Keratinocyte (primary cell): ENCODE results near the gene NSUN4. TPM values are rescaled to one million over a fixed set of nuclear protein-coding genes. Genes with fewer than 3 reads are reported as not detected.

Experiments used
- DNase-seq: peaks from one replicate; pipeline ENCODE4 v3.0.0-alpha.2; 2011; ENCODE audit warnings: low read depth, missing footprints, low spot score
- FAIRE-seq: peaks from 2 replicates; lab custom pipeline; 2011; peaks lifted over from hg19 to GRCh38; lab: Jason Lieb, UNC
- H2AFZ ChIP-seq: 2 replicates; pipeline ENCODE4 v1.6.0; 2012; ENCODE audit warnings: low read length, control low read depth, inconsistent platforms; ENCODE audit not compliant: control insufficient read depth
- H3K27ac ChIP-seq: 2 replicates; pipeline ENCODE4 v1.5.1; 2011; ENCODE audit warnings: low read length; ENCODE audit not compliant: control insufficient read depth, insufficient read depth
- H3K27me3 ChIP-seq: 3 replicates; pipeline ENCODE4 v1.6.0; 2011; ENCODE audit warnings: low read length; ENCODE audit not compliant: control insufficient read depth, insufficient read depth; ENCODE audit errors: extremely low read depth
- H3K36me3 ChIP-seq, 2 experiments: 2 replicates in 1 of 2; 3 replicates in 1 of 2; pipeline ENCODE4 v1.5.1; 2011; ENCODE audit warnings: low read length in 2 of 2, mild to moderate bottlenecking in 1 of 2; ENCODE audit not compliant: control insufficient read depth in 2 of 2, insufficient read depth in 2 of 2; ENCODE audit errors: extremely low read depth in 1 of 2
- H3K4me1 ChIP-seq: 3 replicates; pipeline ENCODE4 v1.5.1; 2011; ENCODE audit warnings: low read length; ENCODE audit not compliant: control insufficient read depth, insufficient read depth; ENCODE audit errors: extremely low read depth
- H3K4me2 ChIP-seq: 3 replicates; pipeline ENCODE4 v1.6.0; 2011; ENCODE audit warnings: low read depth, low read length; ENCODE audit not compliant: control insufficient read depth, insufficient read depth; ENCODE audit errors: extremely low read depth
- H3K4me3 ChIP-seq, 3 experiments: fragments of 200-600 bp in 1 of 3; sonication (generic) in 1 of 3; 2 replicates in 2 of 3; 3 replicates in 1 of 3; pipeline ENCODE4 v1.5.1; 2011 to 2016; ENCODE audit warnings: low read length in 3 of 3, mild to moderate bottlenecking in 3 of 3, control low read depth in 2 of 3, inconsistent platforms in 1 of 3, low read depth in 1 of 3, mixed read lengths in 1 of 3, mixed run types in 1 of 3, moderate library complexity in 1 of 3; ENCODE audit not compliant: control insufficient read depth in 2 of 3, insufficient read depth in 2 of 3; ENCODE audit errors: extremely low read depth in 1 of 3
- H3K79me2 ChIP-seq: 2 replicates; pipeline ENCODE4 v1.6.0; 2012; ENCODE audit warnings: low read length; ENCODE audit not compliant: control insufficient read depth, insufficient read depth
- H3K9ac ChIP-seq: 3 replicates; pipeline ENCODE4 v1.6.0; 2011; ENCODE audit warnings: low read length; ENCODE audit not compliant: control insufficient read depth, insufficient read depth; ENCODE audit errors: extremely low read depth
- H3K9me1 ChIP-seq: 3 replicates; pipeline ENCODE4 v1.6.0; 2011; ENCODE audit warnings: low read length; ENCODE audit not compliant: control insufficient read depth, insufficient read depth; ENCODE audit errors: extremely low read depth
- H3K9me3 ChIP-seq: 2 replicates; pipeline ENCODE4 v1.5.1; 2012; ENCODE audit warnings: low read depth, low read length; ENCODE audit not compliant: control insufficient read depth
- H4K20me1 ChIP-seq: 3 replicates; pipeline ENCODE4 v1.6.0; 2011; ENCODE audit warnings: low read length; ENCODE audit not compliant: control insufficient read depth, insufficient read depth; ENCODE audit errors: extremely low read depth
- EZH2 ChIP-seq: IDR thresholded peaks from one replicate; pipeline ENCODE4 v1.6.1; 2012; ENCODE audit warnings: inconsistent platforms, mild to moderate bottlenecking, low read length, moderate library complexity
- dilution Hi-C: fragments of 300-500 bp; cut with MboI; formaldehyde crosslinking; loops from one replicate; pipeline ENCODE4 v1.7.0; 2020; ENCODE audit warnings: low sequenced_read_pairs; ENCODE audit not compliant: extremely low pct_ligation_motif_present
- polyA plus RNA-seq, 5 experiments: library from polyadenylated mRNA; depleted of rRNA in 3 of 5; stranded (reverse) in 3 of 5; stranded (forward) in 1 of 5; unstranded in 1 of 5; fragments of >200 nt; gene quantifications; 1 replicate in 1 of 5; 2 replicates in 3 of 5; 3 replicates in 1 of 5; pipeline versions ENCODE4 v1.2.1 to v1.2.3, GENCODE V29; 2011 to 2012; ENCODE audit warnings: missing spikeins in 2 of 5, low read depth in 1 of 5, low replicate concordance in 1 of 5
- TF ChIP-seq, protein P1 (sequence below), 3 experiments: IDR thresholded peaks in 1 of 3; conservative IDR thresholded peaks in 1 of 3; optimal IDR thresholded peaks in 1 of 3; 2 replicates in 2 of 3; 3 replicates in 1 of 3; pipeline versions ENCODE3 to v1.5.1; 2011; ENCODE audit warnings: low read length in 3 of 3, mild to moderate bottlenecking in 3 of 3, moderate library complexity in 2 of 3, control low read depth in 1 of 3, inconsistent platforms in 1 of 3; ENCODE audit not compliant: insufficient read depth in 2 of 3; ENCODE audit errors: extremely low read depth in 1 of 3

Gene NSUN4
- polyA plus RNA-seq, 1 donor (not counting 4 experiments of a cell fraction or from before 2014, with no cell fraction given) = 26.3 TPM

DNA sequence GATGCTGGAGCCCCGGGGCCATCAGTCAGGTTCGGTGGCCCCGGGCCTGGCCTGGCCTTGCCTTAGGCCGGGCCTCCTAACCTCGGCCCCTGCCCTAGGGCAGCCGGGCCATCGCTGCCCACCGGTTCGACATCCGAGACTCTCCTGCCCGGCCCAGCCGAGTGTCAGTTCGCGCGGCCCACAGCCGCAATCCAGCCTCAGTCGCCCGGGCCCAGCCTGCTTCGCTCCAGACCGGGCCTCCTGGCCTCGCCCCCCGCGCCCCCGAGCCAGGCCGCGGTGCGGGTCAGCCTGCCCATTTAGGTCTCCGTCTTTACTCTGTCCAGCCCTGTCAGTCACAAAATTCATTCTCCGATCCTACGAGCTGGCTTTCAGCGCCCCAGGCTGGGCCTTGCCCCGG, 38.0 kb upstream of the NSUN4 start:
- TF ChIP-seq, protein P1, sequence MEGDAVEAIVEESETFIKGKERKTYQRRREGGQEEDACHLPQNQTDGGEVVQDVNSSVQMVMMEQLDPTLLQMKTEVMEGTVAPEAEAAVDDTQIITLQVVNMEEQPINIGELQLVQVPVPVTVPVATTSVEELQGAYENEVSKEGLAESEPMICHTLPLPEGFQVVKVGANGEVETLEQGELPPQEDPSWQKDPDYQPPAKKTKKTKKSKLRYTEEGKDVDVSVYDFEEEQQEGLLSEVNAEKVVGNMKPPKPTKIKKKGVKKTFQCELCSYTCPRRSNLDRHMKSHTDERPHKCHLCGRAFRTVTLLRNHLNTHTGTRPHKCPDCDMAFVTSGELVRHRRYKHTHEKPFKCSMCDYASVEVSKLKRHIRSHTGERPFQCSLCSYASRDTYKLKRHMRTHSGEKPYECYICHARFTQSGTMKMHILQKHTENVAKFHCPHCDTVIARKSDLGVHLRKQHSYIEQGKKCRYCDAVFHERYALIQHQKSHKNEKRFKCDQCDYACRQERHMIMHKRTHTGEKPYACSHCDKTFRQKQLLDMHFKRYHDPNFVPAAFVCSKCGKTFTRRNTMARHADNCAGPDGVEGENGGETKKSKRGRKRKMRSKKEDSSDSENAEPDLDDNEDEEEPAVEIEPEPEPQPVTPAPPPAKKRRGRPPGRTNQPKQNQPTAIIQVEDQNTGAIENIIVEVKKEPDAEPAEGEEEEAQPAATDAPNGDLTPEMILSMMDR (optimal IDR thresholded peaks at IDR 0.05 in 1 of 3, IDR thresholded peaks at IDR 0.05 in 1 of 3, conservative IDR thresholded peaks at IDR 0.05 in 1 of 3; ENCODE audit: extremely low read depth in 1 of 3, insufficient read depth in 2 of 3, low read length in 3 of 3) = no peak
- no peak for TF ChIP-seq EZH2
- Histone ChIP-seq H3K9me1 (no peaks in the 10 kb centered on the region), H2AFZ (peak overlapping the region; percentile 14), H3K4me2 (peak overlapping the region; percentile 99), H3K79me2 (peaks cover 89% of the 10 kb centered on the region), H3K27ac (peak overlapping the region; percentile 98), H3K9me3 (no peaks in the 10 kb centered on the region), H4K20me1 (peaks cover 3% of the 10 kb centered on the region), H3K9ac (peak overlapping the region; percentile 96), H3K4me3 (peak overlapping the region; percentile 76 to 99 (median 99)), H3K4me1 (peaks cover 21% of the 10 kb centered on the region), H3K36me3 (peaks cover under 1 to 4% of the 10 kb centered on the region in 2 experiments), H3K27me3 (no peaks in the 10 kb centered on the region)
- no peak for DNase-seq
- dilution Hi-C loops = no loop called here
- FAIRE-seq = no peak

DNA sequence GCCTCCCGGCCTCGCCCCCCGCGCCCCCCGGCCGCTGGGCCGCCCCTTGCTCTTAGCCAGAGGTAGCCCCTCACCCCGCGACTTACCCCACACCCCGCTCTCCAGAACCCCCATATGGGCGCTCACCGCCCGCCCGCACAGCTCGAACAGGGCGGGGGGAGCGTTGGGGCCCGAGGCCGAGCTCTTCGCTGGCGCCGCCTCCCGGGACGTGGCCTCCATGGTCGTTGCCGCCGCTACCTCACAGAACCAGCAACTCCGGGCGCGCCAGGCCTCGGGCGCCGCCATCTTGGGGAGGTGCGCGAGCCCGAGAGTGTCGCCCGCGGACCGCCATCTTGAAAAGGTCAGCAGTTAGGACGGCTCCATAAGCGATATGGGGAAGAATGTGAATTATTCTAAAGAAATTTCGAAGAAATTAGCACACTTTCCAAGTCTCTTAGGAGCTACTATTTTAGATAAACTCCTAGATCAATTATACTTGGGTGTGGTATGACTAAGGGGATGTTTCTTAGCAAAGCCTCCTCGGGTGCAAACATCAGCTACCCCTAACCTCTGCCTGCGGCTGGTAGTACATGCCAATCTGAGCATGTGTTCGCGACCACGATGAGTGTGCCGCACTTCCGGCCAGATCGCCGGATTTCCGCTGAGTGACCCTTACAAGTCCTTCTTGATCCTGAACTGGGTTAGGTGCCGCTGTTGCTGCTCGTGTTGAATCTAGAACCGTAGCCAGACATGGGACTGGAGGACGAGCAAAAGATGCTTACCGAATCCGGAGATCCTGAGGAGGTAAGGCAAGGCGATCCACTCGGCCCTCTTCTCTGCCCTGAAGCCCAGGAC, 37.4 kb upstream of the NSUN4 start, which contains the start of the genes LRRC41 and UQCRH:
Gene LRRC41 (minus strand): TSS at position 579 of the 834 bp plus-strand sequence. CDS start 294 bp downstream, at position 285.
Gene UQCRH (plus strand): TSS at position 661 of the 834 bp plus-strand sequence. CDS start 69 bp downstream, at position 730.
- Histone ChIP-seq H3K27me3 (no peaks in the 10 kb centered on the region), H3K4me1 (peaks cover 21% of the 10 kb centered on the region), H3K9me3 (no peaks in the 10 kb centered on the region), H3K9me1 (no peaks in the 10 kb centered on the region), H3K4me3 (peak within 1 kb of the TSS; percentile 76 to 99 (median 99)), H3K36me3 (no peaks in the 10 kb centered on the region), H3K27ac (peak within 1 kb of the TSS; percentile 98), H2AFZ (peak within 1 kb of the TSS; percentile 94), H3K79me2 (peaks cover 95% of the 10 kb centered on the region), H3K4me2 (peak within 1 kb of the TSS; percentile 99), H4K20me1 (peaks cover 3% of the 10 kb centered on the region), H3K9ac (peak within 1 kb of the TSS; percentile 96)
- DNase-seq (peak; percentile 84), FAIRE-seq (peak; percentile 89)
- no peak for TF ChIP-seq EZH2
- TF ChIP-seq, protein P1 (optimal IDR thresholded peaks at IDR 0.05 in 1 of 3, IDR thresholded peaks at IDR 0.05 in 1 of 3, conservative IDR thresholded peaks at IDR 0.05 in 1 of 3; ENCODE audit: extremely low read depth in 1 of 3, insufficient read depth in 2 of 3, low read length in 3 of 3) = peak in 2 of 3 experiments; percentile 12 to 16
- dilution Hi-C loops = no loop called here
